T47D (cell line): ENCODE results near the gene CTSO.

Experiments
- DNase-seq, 2 experiments: peaks; one replicate each; pipeline versions ENCODE4 v3.0.0 to v3.0.0-alpha.2; 2011 to 2012; ENCODE audit warnings: low read depth in 1 of 2, low spot score in 1 of 2
- JUND ChIP-seq: IDR thresholded peaks from 2 replicates; pipeline ENCODE4 v1.6.1; 2012; ENCODE audit warnings: low read depth
- in situ Hi-C: cut with HindIII; loops from 2 replicates; pipeline ENCODE4 v1.10.0; 2016; ENCODE audit warnings: low sequenced_read_pairs, low pct_unique_long_range_greater_than_20kb

CTSO gene

GRCh38 chr4:155972098-155972497, 18.4 kb upstream of the CTSO start:
- in situ Hi-C loops, result no loop called here
- peak in 1 of 2 experiments; percentile 53 for DNase-seq

GRCh38 chr4:155966731-155967395, 13.2 kb upstream of the CTSO start:
- no peak for DNase-seq
- in situ Hi-C loops, result no loop called here
- no peak for TF ChIP-seq JUND

More at GRCh38 chr4:155972098-155972497, 18.4 kb upstream of the CTSO start:
- no peak for TF ChIP-seq JUND

- in situ Hi-C loops, result no loop called here
- no peak for TF ChIP-seq JUND
- no peak for DNase-seq
Observed at GRCh38 chr4:155966171-155966570, 12.5 kb upstream of the CTSO start.

- TF ChIP-seq JUND, result no peak
- DNase-seq, result no peak
- in situ Hi-C loops, result no loop called here
Observed at GRCh38 chr4:155964016-155964891, 10.6 kb upstream of the CTSO start.

GRCh38 chr4:155962767-155963166, 9.1 kb upstream of the CTSO start:
- DNase-seq, result no peak
- in situ Hi-C loops, result no loop called here
- no peak for TF ChIP-seq JUND

- no peak for DNase-seq
- no peak for TF ChIP-seq JUND
- in situ Hi-C loops, result no loop called here
Observed at GRCh38 chr4:155961575-155961974, 7.9 kb upstream of the CTSO start.

- no peak for TF ChIP-seq JUND
- in situ Hi-C loops, result no loop called here
- DNase-seq, result no peak
Observed at GRCh38 chr4:155960522-155960921, 6.9 kb upstream of the CTSO start.

GRCh38 chr4:155959417-155959816, 5.8 kb upstream of the CTSO start:
- no peak for TF ChIP-seq JUND
- in situ Hi-C loops, result no loop called here
- no peak for DNase-seq

GRCh38 chr4:155956461-155956860, 2.8 kb upstream of the CTSO start:
- in situ Hi-C loops, result no loop called here
- TF ChIP-seq JUND, result no peak
- DNase-seq, result no peak

GRCh38 chr4:155954939-155955338, 1.3 kb upstream of the CTSO start:
- DNase-seq, result no peak
- in situ Hi-C loops, result no loop called here
- TF ChIP-seq JUND, result no peak

- TF ChIP-seq JUND, result no peak
- in situ Hi-C loops, result no loop called here
- no peak for DNase-seq
Observed at GRCh38 chr4:155954118-155954685, 536 bp upstream of the CTSO start.

- in situ Hi-C loops, result no loop called here
- no peak for TF ChIP-seq JUND
- no peak for DNase-seq
Observed at GRCh38 chr4:155952501-155952901, 1.2 kb downstream of the CTSO start.

- TF ChIP-seq JUND, result no peak
- in situ Hi-C loops, result no loop called here
- no peak for DNase-seq
Observed at GRCh38 chr4:155950461-155950860, 3.2 kb downstream of the CTSO start.
